ENCODE results near the gene PPP1R15A.
"Not testable (repeated sequence)": the region's sequence is repeated elsewhere in the genome, so short reads cannot be mapped to it uniquely, and the experiment has no call there.

Gene PPP1R15A

GRCh38 chr19:48859711-48860572 lies 12.3 kb upstream of the PPP1R15A start:
- no peak for DNase-seq

DNA sequence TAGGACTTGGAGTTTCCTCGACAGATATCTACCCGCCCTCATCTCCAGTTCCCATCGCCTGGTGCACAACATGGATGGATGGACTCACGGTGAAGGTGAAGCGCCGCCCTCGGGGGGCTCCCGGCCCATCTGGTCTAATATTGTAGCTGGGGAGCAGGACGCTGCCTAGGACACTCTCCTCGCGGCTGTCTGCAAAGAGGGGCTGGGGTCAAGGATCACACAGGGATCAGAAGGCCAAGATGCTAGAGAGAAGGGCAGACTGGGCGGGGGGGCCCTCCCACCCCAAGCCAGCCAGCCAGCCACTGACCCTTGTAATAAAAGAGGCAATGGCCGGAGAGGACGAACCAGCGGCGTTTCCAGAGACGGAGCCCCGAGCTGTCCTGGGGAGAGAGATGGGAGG lies 10.9 kb upstream of the PPP1R15A start:
- no peak for DNase-seq

- DNase-seq = peak in 1 of 14 donors; percentile 10
These were observed 9.4 kb upstream of the PPP1R15A start for GRCh38 chr19:48862827-48863226.

DNA sequence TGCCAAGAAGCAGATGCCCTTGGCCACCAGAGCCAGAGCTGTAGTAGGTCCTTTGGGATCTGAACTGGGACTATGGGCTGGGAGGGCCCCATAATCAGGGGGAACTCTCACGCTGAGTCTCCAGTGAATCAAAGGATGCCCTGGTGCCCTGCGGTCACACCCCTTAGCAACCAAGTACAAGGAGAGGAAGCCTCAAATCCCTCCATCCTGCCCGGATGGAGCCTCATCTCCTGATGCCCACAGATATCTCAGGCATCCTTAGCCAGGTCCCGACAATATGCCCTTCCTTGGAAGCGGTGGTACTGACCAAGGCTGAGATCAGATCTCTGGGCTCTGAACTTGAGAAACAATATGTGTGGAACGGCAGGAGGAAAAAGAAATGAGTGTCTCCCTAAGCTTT lies 5.5 kb upstream of the PPP1R15A start:
- DNase-seq = no peak

- DNase-seq = no peak
These were observed 5.0 kb upstream of the PPP1R15A start for GRCh38 chr19:48867123-48867745.

DNA sequence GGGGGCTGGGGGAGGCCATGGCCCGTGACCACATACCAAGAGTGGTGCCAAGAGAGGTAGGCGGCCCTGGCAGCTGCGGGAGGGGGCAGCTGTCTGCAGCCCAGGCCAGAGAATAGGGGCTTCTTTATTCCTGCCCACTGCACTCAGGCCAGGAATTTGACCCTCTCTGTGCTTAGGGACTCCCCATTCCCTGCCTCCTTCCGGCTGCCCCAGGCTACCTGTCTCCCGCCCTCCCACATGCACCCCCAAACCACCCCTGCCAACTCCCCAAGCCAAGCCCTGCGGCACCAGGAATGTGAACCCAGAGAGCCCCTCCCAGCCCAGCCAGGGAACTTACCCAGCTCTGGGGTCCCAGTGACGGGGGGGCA lies 4.5 kb upstream of the PPP1R15A start:
- no peak for DNase-seq

DNA sequence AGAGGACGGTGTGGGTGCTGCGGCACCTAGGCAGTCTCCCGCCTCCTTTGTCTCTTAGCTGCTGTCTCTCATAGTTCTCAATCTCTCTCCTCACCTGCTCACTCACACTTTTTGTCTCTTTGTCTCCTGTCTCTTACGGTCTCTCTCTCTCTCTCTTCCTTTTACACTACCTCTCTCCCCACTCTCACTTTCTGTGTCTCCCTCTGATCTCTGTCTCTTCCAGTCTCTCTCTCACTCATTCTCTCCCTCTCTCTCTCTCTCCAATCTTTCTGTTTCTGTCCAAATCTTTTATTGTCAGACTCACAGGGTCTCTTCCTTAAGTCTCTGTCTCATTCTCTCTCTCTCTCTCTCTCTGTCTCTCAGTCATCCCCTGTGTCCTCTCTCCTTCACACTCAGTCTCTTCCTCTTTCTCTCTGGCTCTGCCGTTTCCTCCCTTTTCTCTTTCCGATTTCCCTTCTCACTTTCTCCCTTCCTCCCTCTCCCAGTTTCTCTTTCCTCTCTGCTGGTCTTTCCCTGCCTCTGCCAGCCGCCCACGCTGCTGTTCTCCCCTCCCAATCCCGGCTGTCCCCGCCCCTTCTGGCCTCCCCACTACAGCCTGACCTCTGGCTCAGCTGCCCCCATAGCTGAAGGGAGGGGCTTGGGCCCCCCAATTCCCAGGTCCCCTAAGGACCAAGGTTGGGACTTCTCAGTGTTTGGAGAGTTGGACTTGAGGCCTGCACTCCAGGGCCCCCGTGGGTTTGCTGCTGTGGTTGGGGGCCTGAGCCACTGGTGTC lies 3.9 kb upstream of the PPP1R15A start, which contains the start of gene PLEKHA4:
PLEKHA4 (minus strand) TSS at position 504 of the 773 bp plus-strand sequence. CDS start 997 bp downstream, outside the sequence.
- peak in 1 of 14 donors; percentile 48 for DNase-seq

GRCh38 chr19:48870048-48870447 lies 2.2 kb upstream of the PPP1R15A start:
- no peak for DNase-seq

- not testable (repeated sequence) for DNase-seq
These were observed 595 bp upstream of the PPP1R15A start for GRCh38 chr19:48871471-48872181.

DNA sequence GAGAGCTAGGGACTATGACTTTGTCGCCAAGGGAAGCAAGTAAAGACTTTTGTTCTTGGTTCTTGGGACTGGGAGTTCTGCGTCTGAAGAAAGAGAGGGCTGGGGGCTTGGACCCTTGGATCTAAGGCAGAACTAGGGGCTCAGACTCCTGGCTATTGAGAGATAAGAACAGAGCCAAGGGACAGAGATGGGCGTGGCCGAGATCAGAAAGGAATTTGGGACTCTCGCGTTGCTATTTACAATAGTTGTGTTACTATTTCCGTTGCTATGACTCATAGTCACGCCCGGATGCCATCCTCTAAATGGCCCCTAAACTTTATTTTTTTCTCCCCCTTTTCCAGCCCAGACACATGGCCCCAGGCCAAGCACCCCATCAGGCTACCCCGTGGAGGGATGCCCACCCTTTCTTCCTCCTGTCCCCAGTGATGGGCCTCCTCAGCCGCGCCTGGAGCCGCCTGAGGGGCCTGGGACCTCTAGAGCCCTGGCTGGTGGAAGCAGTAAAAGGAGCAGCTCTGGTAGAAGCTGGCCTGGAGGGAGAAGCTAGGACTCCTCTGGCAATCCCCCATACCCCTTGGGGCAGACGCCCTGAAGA lies 759 bp downstream of the PPP1R15A start:
- DNase-seq = peak in 11 of 14 donors; percentile 19 to 70 (median 42)

- peak in 2 of 14 donors; percentile 43 to 59 for DNase-seq
These were observed 1.5 kb downstream of the PPP1R15A start for GRCh38 chr19:48873476-48874302.

- DNase-seq = peak in 3 of 14 donors; percentile 20 to 44 (median 34)
These were observed 2.3 kb downstream of the PPP1R15A start for GRCh38 chr19:48874303-48875135.

GRCh38 chr19:48876043-48876981 lies 4.1 kb downstream of the PPP1R15A start:
- DNase-seq = not testable (repeated sequence)

- no peak for DNase-seq
These were observed 5.6 kb downstream of the PPP1R15A start for GRCh38 chr19:48877855-48878195.

- DNase-seq = no peak
These were observed 6.2 kb downstream of the PPP1R15A start for GRCh38 chr19:48878196-48879024.

GRCh38 chr19:48879025-48879637 lies 6.9 kb downstream of the PPP1R15A start:
- DNase-seq = no peak

- DNase-seq = not testable (repeated sequence)
These were observed 7.5 kb downstream of the PPP1R15A start for GRCh38 chr19:48879696-48880095.

All from C1 segment of cervical spinal cord (tissue), 14 donors.